GM12878 (cell line): ENCODE measurements around the gene IGF1R.

Experiments
- BCL11A ChIP-seq: IDR thresholded peaks from 2 replicates; pipeline ENCODE4 v1.6.1; 2011; ENCODE audit warnings: low read depth, low read length
- EP300 ChIP-seq, 2 experiments: fragments of 150-350 bp in 1 of 2; IDR thresholded peaks; 2 replicates each; pipeline ENCODE4 v1.6.1; 2011 to 2012; ENCODE audit warnings: low read depth in 2 of 2, low read length in 2 of 2, borderline replicate concordance in 1 of 2, improper control_type of control experiment in 1 of 2, inconsistent platforms in 1 of 2; ENCODE audit not compliant: control insufficient read depth in 1 of 2
- GATAD2B ChIP-seq: fragments of 450-650 bp; conservative IDR thresholded peaks from 2 replicates; pipeline ENCODE4 v1.6.1; 2017; ENCODE audit warnings: low read depth, mild to moderate bottlenecking, moderate library complexity
- HDAC2 ChIP-seq: fragments of 200-600 bp; sonication (generic); IDR thresholded peaks from 2 replicates; pipeline ENCODE4 v1.6.1; 2017
- HDAC6 ChIP-seq: fragments of 200-600 bp; sonication (generic); IDR thresholded peaks from one replicate; pipeline ENCODE4 v1.8.0; 2017; ENCODE audit warnings: antibody characterized with exemption; ENCODE audit not compliant: unreplicated experiment
- MXI1 ChIP-seq: fragments of 150-350 bp; IDR thresholded peaks from 2 replicates; pipeline ENCODE4 v1.6.1; 2011; ENCODE audit warnings: low read depth, mild to moderate bottlenecking, inconsistent platforms, low read length, improper control_type of control experiment
- NR2C2 ChIP-seq: IDR thresholded peaks from 2 replicates; pipeline ENCODE4 v1.6.1; 2011; ENCODE audit warnings: borderline replicate concordance, low read depth; ENCODE audit not compliant: control insufficient read depth, insufficient read length
- POLR2A ChIP-seq: IDR thresholded peaks from 2 replicates; pipeline ENCODE4 v1.6.1; 2011; ENCODE audit warnings: low read depth, mild to moderate bottlenecking, low read length
- POLR2AphosphoS5 ChIP-seq: IDR thresholded peaks from 2 replicates; pipeline ENCODE4 v1.6.1; 2011; ENCODE audit warnings: mild to moderate bottlenecking, low read length, inconsistent platforms
- RAD51 ChIP-seq: fragments of 450-650 bp; IDR thresholded peaks from 2 replicates; pipeline ENCODE4 v1.6.1; 2016; ENCODE audit warnings: moderate library complexity, mild to moderate bottlenecking, inconsistent platforms
- SPI1 ChIP-seq: IDR thresholded peaks from 2 replicates; pipeline ENCODE4 v1.6.1; 2011; ENCODE audit warnings: low read depth, mild to moderate bottlenecking, low read length, moderate library complexity, borderline replicate concordance; ENCODE audit not compliant: insufficient read depth
- ZNF24 ChIP-seq: fragments of 450-650 bp; IDR thresholded peaks from 2 replicates; pipeline ENCODE4 v1.6.1; 2017; ENCODE audit warnings: antibody characterized with exemption, mild to moderate bottlenecking
- TF ChIP-seq, protein P1 (sequence below), 3 experiments: IDR thresholded peaks in 2 of 3; conservative IDR thresholded peaks in 1 of 3; 2 replicates each; pipeline ENCODE4 v1.5.1; 2011; ENCODE audit warnings: low read depth in 3 of 3, low read length in 3 of 3, mild to moderate bottlenecking in 3 of 3, control low read depth in 2 of 3, moderate library complexity in 2 of 3, inconsistent platforms in 1 of 3, mixed read lengths in 1 of 3; ENCODE audit not compliant: control insufficient read depth in 2 of 3, insufficient read depth in 1 of 3; ENCODE audit errors: extremely low read depth in 1 of 3
- TF ChIP-seq, protein P2 (sequence below): fragments of 150-350 bp; IDR thresholded peaks from 2 replicates; pipeline ENCODE4 v1.6.1; 2014; ENCODE audit warnings: mild to moderate bottlenecking, low read depth, low read length

GRCh38 chr15:98938105-98938417 is 289.7 kb downstream of the IGF1R start:
- TF ChIP-seq, protein P1, sequence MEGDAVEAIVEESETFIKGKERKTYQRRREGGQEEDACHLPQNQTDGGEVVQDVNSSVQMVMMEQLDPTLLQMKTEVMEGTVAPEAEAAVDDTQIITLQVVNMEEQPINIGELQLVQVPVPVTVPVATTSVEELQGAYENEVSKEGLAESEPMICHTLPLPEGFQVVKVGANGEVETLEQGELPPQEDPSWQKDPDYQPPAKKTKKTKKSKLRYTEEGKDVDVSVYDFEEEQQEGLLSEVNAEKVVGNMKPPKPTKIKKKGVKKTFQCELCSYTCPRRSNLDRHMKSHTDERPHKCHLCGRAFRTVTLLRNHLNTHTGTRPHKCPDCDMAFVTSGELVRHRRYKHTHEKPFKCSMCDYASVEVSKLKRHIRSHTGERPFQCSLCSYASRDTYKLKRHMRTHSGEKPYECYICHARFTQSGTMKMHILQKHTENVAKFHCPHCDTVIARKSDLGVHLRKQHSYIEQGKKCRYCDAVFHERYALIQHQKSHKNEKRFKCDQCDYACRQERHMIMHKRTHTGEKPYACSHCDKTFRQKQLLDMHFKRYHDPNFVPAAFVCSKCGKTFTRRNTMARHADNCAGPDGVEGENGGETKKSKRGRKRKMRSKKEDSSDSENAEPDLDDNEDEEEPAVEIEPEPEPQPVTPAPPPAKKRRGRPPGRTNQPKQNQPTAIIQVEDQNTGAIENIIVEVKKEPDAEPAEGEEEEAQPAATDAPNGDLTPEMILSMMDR (IDR thresholded peaks at IDR 0.05 in 2 of 3, conservative IDR thresholded peaks at IDR 0.05 in 1 of 3; ENCODE audit: control insufficient read depth in 2 of 3, extremely low read depth in 1 of 3, insufficient read depth in 1 of 3, low read depth in 3 of 3, low read length in 3 of 3), result no peak
- TF ChIP-seq RAD51 (no peak), POLR2A (no peak), EP300 (IDR thresholded peaks at IDR 0.05; ENCODE audit: borderline replicate concordance in 1 of 2, control insufficient read depth in 1 of 2, low read depth in 2 of 2, low read length in 2 of 2) (peak in 1 of 2 experiments; percentile 52; a peak in 1 of 4 replicates), HDAC6 (no peak), MXI1 (no peak), SPI1 (no peak), BCL11A (no peak), POLR2AphosphoS5 (no peak), HDAC2 (no peak), NR2C2 (no peak), GATAD2B (peak; percentile 51; the same call in 1 of the 2 replicates), ZNF24 (no peak)
- TF ChIP-seq, protein P2, sequence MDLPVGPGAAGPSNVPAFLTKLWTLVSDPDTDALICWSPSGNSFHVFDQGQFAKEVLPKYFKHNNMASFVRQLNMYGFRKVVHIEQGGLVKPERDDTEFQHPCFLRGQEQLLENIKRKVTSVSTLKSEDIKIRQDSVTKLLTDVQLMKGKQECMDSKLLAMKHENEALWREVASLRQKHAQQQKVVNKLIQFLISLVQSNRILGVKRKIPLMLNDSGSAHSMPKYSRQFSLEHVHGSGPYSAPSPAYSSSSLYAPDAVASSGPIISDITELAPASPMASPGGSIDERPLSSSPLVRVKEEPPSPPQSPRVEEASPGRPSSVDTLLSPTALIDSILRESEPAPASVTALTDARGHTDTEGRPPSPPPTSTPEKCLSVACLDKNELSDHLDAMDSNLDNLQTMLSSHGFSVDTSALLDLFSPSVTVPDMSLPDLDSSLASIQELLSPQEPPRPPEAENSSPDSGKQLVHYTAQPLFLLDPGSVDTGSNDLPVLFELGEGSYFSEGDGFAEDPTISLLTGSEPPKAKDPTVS, result no peak
